GM12878 (cell line): ENCODE results near the gene CDKN2B-AS1. TPM values are rescaled to one million over a fixed set of nuclear protein-coding genes. Genes with fewer than 3 reads are reported as not detected.

Experiments
- ATAC-seq: fragments of 200-7000 bp; cut with Tn5 transposase; 3 replicates; pipeline ENCODE4 v1.9.1; 2020; ENCODE audit warnings: mild to moderate bottlenecking, moderate library complexity
- BruUV-seq: library from RNA; stranded (reverse); fragments of 400-500 nt; replicated peaks from 2 replicates; lab custom pipeline; 2021; lab: Mats Ljungman, UMichigan
- CTCF ChIA-PET: fragments of 300-600 bp; sonication (Branson Sonifier 250); formaldehyde crosslinking; extraction: SDS; loops from one replicate; lab custom pipeline; 2021; ENCODE audit warnings: inconsistent platforms; lab: Yijun Ruan, JAX
- POLR2A ChIA-PET: fragments of 350-600 bp; formaldehyde crosslinking; extraction: SDS; loops from one replicate; lab custom pipeline; 2021; ENCODE audit warnings: inconsistent platforms; lab: Charles Lee
- RAD21 ChIA-PET: fragments of 300-600 bp; sonication (Branson Sonifier 250); formaldehyde crosslinking; loops from one replicate; lab custom pipeline; 2023; ENCODE audit warnings: antibody characterized with exemption; ENCODE audit not compliant: unreplicated experiment; lab: Charles Lee
- SMC1A ChIA-PET: fragments of 300-600 bp; sonication (Branson Sonifier 250); formaldehyde crosslinking; loops from one replicate; lab custom pipeline; 2023; ENCODE audit not compliant: unreplicated experiment, uncharacterized antibody; lab: Charles Lee
- DNase-seq: peaks from one replicate; pipeline ENCODE4 v3.0.0-alpha.2; 2011; ENCODE audit warnings: low read depth, low spot score
- FAIRE-seq: peaks from 3 replicates; lab custom pipeline; 2011; peaks lifted over from hg19 to GRCh38; lab: Jason Lieb, UNC
- H2AFZ ChIP-seq: 2 replicates; pipeline ENCODE4 v1.6.0; 2011; ENCODE audit warnings: low read depth, low read length, control low read depth; ENCODE audit not compliant: control insufficient read depth
- H3K27ac ChIP-seq: 2 replicates; pipeline ENCODE4 v1.5.1; 2011; ENCODE audit warnings: control low read depth; ENCODE audit not compliant: control insufficient read depth, insufficient read depth
- H3K27me3 ChIP-seq, 2 experiments: replicated peaks in 1 of 2; 2 replicates each; pipeline versions ENCODE4 v1.6.0 to v1.6.1; 2011; ENCODE audit warnings: low read length in 1 of 2; ENCODE audit not compliant: control insufficient read depth in 2 of 2, insufficient read depth in 2 of 2
- H3K36me3 ChIP-seq, 2 experiments: 2 replicates each; pipeline ENCODE4 v1.5.1; 2011; ENCODE audit warnings: low read length in 1 of 2; ENCODE audit not compliant: control insufficient read depth in 2 of 2, insufficient read depth in 2 of 2
- H3K4me1 ChIP-seq: 2 replicates; pipeline ENCODE4 v1.6.1; 2011; ENCODE audit warnings: mild to moderate bottlenecking, low read length, moderate library complexity, mixed read lengths; ENCODE audit not compliant: control insufficient read depth, insufficient read depth
- H3K4me2 ChIP-seq: 2 replicates; pipeline ENCODE4 v1.6.0; 2011; ENCODE audit warnings: control low read depth; ENCODE audit not compliant: control insufficient read depth, insufficient read depth
- H3K4me3 ChIP-seq: fragments of 200-600 bp; sonication (generic); 2 replicates; pipeline ENCODE4 v1.5.1; 2016
- H3K79me2 ChIP-seq: 2 replicates; pipeline ENCODE4 v1.6.0; 2011; ENCODE audit warnings: low read length; ENCODE audit not compliant: control insufficient read depth, insufficient read depth
- H3K9ac ChIP-seq: 2 replicates; pipeline ENCODE4 v1.8.0; 2011; ENCODE audit warnings: low read length, control low read depth, mixed read lengths; ENCODE audit not compliant: control insufficient read depth, insufficient read depth
- H3K9me3 ChIP-seq: replicated peaks from 3 replicates; pipeline ENCODE4 v1.5.1; 2011; ENCODE audit warnings: mild to moderate bottlenecking, low read length; ENCODE audit not compliant: control insufficient read depth, insufficient read depth
- H4K20me1 ChIP-seq: 2 replicates; pipeline ENCODE4 v1.6.0; 2011; ENCODE audit not compliant: control insufficient read depth, insufficient read depth
- BCL11A ChIP-seq: IDR thresholded peaks from 2 replicates; pipeline ENCODE4 v1.6.1; 2011; ENCODE audit warnings: low read depth, low read length
- CHD1 ChIP-seq: IDR thresholded peaks from 2 replicates; pipeline ENCODE4 v1.6.1; 2012; ENCODE audit warnings: low read depth, low read length, improper control_type of control experiment
- CHD4 ChIP-seq: fragments of 200-600 bp; sonication (generic); IDR thresholded peaks from 2 replicates; pipeline ENCODE4 v1.6.1; 2016; ENCODE audit warnings: mild to moderate bottlenecking
- CREB1 ChIP-seq: IDR thresholded peaks from 2 replicates; pipeline ENCODE4 v1.6.1; 2012; ENCODE audit warnings: low read depth, mild to moderate bottlenecking, inconsistent platforms
- EED ChIP-seq: sonication (generic); IDR thresholded peaks from 2 replicates; pipeline ENCODE4 v1.6.1; 2016; ENCODE audit warnings: antibody characterized with exemption, low read depth
- ETV6 ChIP-seq, 2 experiments: fragments of 450-650 bp in 1 of 2; IDR thresholded peaks in 1 of 2; conservative IDR thresholded peaks in 1 of 2; 2 replicates each; pipeline ENCODE4 v1.6.1; 2014; ENCODE audit warnings: antibody characterized with exemption in 1 of 2, borderline replicate concordance in 1 of 2, low read depth in 1 of 2, mild to moderate bottlenecking in 1 of 2, moderate library complexity in 1 of 2
- MEF2A ChIP-seq: IDR thresholded peaks from 2 replicates; pipeline ENCODE4 v1.6.1; 2011; ENCODE audit warnings: low read depth, mild to moderate bottlenecking, low read length, moderate library complexity; ENCODE audit not compliant: insufficient read depth
- NFIC ChIP-seq: IDR thresholded peaks from 2 replicates; pipeline ENCODE4 v1.6.1; 2012; ENCODE audit warnings: low read depth, mild to moderate bottlenecking, inconsistent platforms, low read length, moderate library complexity
- NFYB ChIP-seq: IDR thresholded peaks from 2 replicates; pipeline ENCODE4 v1.6.1; 2011; ENCODE audit warnings: low read depth, mild to moderate bottlenecking, low read length, improper control_type of control experiment, moderate library complexity; ENCODE audit not compliant: insufficient read depth
- NR2C2 ChIP-seq: IDR thresholded peaks from 2 replicates; pipeline ENCODE4 v1.6.1; 2011; ENCODE audit warnings: borderline replicate concordance, low read depth; ENCODE audit not compliant: control insufficient read depth, insufficient read length
- PAX5 ChIP-seq: IDR thresholded peaks from 2 replicates; pipeline ENCODE4 v1.6.1; 2011; ENCODE audit warnings: low read depth, low read length, borderline replicate concordance
- POLR2AphosphoS2 ChIP-seq: IDR thresholded peaks from 2 replicates; pipeline ENCODE4 v1.6.1; 2011; ENCODE audit warnings: low read depth, mild to moderate bottlenecking, low read length, improper control_type of control experiment, moderate library complexity
- RELB ChIP-seq: fragments of 450-650 bp; IDR thresholded peaks from 2 replicates; pipeline ENCODE4 v1.6.1; 2017; ENCODE audit warnings: low read depth, mild to moderate bottlenecking, moderate library complexity
- SIX5 ChIP-seq: IDR thresholded peaks from 2 replicates; pipeline ENCODE4 v1.6.1; 2011; ENCODE audit warnings: mild to moderate bottlenecking, low read depth, low read length, moderate library complexity; ENCODE audit not compliant: severe bottlenecking
- TCF12 ChIP-seq: IDR thresholded peaks from 2 replicates; pipeline ENCODE4 v1.6.1; 2011; ENCODE audit warnings: low read depth, mild to moderate bottlenecking, low read length
- WGBS: methylation state at CpG from one replicate; pipeline ENCODE4 v1.1.6; 2016; ENCODE audit warnings: low lambda C conversion rate; ENCODE audit not compliant: insufficient replicate concordance, insufficient coverage; ENCODE audit errors: missing lambda C conversion rate; 5-methylcytosine and 5-hydroxymethylcytosine counted together
- in situ Hi-C: fragments of 300-500 bp; cut with MboI; formaldehyde crosslinking; loops from 9 replicates; pipeline ENCODE4 v1.14.3; 2018; ENCODE audit warnings: mixed read lengths
- intact Hi-C: fragments of 100-400 bp; cut with micrococcal nuclease; formaldehyde crosslinking; loops from one replicate; pipeline ENCODE4 v1.14.2; 2022; ENCODE audit not compliant: unreplicated experiment
- polyA plus RNA-seq, 11 experiments: library from polyadenylated mRNA; depleted of rRNA in 4 of 11; unstranded in 6 of 11; stranded (reverse) in 5 of 11; fragments of >200 nt; fragmentation: Nextera tagmentation in 4 of 11; fragmentation: Illumina TruSeq in 1 of 11; extraction: Ambion mirVana in 4 of 11; extraction: Trizol in 1 of 11; gene quantifications; 1 replicate in 1 of 11; 2 replicates in 10 of 11; pipeline versions ENCODE4 v1.2.1 to v1.2.3, GENCODE V29; 2011 to 2016; ENCODE audit warnings: inconsistent platforms in 2 of 11, missing spikeins in 2 of 11, low read depth in 1 of 11
- total RNA-seq, 4 experiments: library from RNA; depleted of rRNA in 3 of 4; stranded (reverse); fragments of >200 nt in 3 of 4; fragmentation: Illumina TruSeq in 1 of 4; extraction: Trizol in 1 of 4; gene quantifications; 2 replicates each; pipeline versions ENCODE4 v1.2.1 to v1.2.3, GENCODE V29; 2013 to 2021
- TF ChIP-seq, protein P1 (sequence below): fragments of 450-650 bp; formaldehyde crosslinking; IDR thresholded peaks from 2 replicates; pipeline ENCODE4 v1.4.0; 2022; ENCODE audit warnings: mild to moderate bottlenecking, moderate library complexity

Gene CDKN2B-AS1
- total and polyA plus RNA-seq, 10 of the 15 experiments (the other 5 are each of a cell fraction or from before 2014, with no cell fraction given): 0.22 to 2.2 (median 1.0) TPM; not detected in 1

DNA sequence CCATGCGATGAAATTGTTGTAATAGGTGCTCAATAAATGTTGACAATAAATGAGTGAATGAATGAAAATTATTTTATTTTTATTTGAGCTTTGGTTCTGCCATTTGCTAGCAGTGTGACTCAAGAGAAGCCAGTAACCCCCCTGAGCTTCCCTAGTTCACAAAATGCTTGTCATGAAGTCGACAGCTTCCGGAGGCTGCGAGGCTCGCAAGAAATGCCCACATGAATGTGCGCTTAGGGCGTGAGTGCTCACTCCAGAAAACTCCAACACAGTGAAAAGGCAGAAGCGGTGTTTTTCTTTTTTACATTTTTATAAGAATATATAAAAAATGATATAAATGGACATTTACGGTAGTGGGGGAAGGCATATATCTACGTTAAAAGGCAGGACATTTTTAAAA, 26.9 kb upstream of the CDKN2B-AS1 start:
- RAD21 ChIA-PET: no interaction called here
- H3K9me3 ChIP-seq: peaks cover 8% of the 10 kb centered on the region; the same call in 2 of the 3 replicates
- H4K20me1 ChIP-seq: no peaks in the 10 kb centered on the region
- FAIRE-seq (no peak), DNase-seq (no peak), ATAC-seq (no peak)
- peaks cover 8% of the 10 kb centered on the region for H3K4me1 ChIP-seq
- no peak overlapping the region for H3K4me3 ChIP-seq
- WGBS: 78% methylated on average over 10 of the region's 10 CpGs
- CTCF ChIA-PET: no interaction called here
- SMC1A ChIA-PET: interaction anchor here (1.5 kb wide), 1 partner anchor 19 kb away, joined by 3 read pairs; no protein-coding TSS in a partner anchor
- no peak overlapping the region for H2AFZ ChIP-seq
- intact Hi-C loops: no loop called here
- no peak overlapping the region for H3K9ac ChIP-seq
- no peaks in the 10 kb centered on the region for H3K36me3 ChIP-seq
- in situ Hi-C loops: loop anchor here (5.0 kb wide), 1 partner anchor 50 kb away; no protein-coding TSS in a partner anchor
- no TSS peak for BruUV-seq
- no peak overlapping the region for H3K4me2 ChIP-seq
- POLR2A ChIA-PET: no interaction called here
- no peak overlapping the region for H3K27ac ChIP-seq
- TF ChIP-seq NFYB: no peak
- TF ChIP-seq POLR2AphosphoS2: no peak
- no peak for TF ChIP-seq NFIC
- no peak for TF ChIP-seq BCL11A
- no peak for TF ChIP-seq PAX5
- no peak for TF ChIP-seq TCF12
- TF ChIP-seq, protein P1, sequence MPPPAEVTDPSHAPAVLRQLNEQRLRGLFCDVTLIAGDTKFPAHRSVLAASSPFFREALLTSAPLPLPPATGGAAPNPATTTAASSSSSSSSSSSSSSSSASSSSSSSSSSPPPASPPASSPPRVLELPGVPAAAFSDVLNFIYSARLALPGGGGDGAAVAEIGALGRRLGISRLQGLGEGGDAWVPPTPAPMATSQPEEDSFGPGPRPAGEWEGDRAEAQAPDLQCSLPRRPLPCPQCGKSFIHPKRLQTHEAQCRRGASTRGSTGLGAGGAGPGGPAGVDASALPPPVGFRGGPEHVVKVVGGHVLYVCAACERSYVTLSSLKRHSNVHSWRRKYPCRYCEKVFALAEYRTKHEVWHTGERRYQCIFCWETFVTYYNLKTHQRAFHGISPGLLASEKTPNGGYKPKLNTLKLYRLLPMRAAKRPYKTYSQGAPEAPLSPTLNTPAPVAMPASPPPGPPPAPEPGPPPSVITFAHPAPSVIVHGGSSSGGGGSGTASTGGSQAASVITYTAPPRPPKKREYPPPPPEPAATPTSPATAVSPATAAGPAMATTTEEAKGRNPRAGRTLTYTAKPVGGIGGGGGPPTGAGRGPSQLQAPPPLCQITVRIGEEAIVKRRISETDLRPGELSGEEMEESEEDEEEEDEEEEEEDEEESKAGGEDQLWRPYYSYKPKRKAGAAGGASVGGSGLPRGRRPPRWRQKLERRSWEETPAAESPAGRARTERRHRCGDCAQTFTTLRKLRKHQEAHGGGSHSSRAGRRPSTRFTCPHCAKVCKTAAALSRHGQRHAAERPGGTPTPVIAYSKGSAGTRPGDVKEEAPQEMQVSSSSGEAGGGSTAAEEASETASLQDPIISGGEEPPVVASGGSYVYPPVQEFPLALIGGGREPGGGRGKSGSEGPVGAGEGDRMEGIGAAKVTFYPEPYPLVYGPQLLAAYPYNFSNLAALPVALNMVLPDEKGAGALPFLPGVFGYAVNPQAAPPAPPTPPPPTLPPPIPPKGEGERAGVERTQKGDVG (CRISPR knock-in tag): no peak
- TF ChIP-seq SIX5: no peak
- no peak for TF ChIP-seq NR2C2
- TF ChIP-seq CHD1: no peak
- TF ChIP-seq CHD4: no peak
- TF ChIP-seq ETV6 (conservative IDR thresholded peaks at IDR 0.05 in 1 of 2, IDR thresholded peaks at IDR 0.05 in 1 of 2; ENCODE audit: borderline replicate concordance in 1 of 2, low read depth in 1 of 2): no peak
- no peak for TF ChIP-seq CREB1
- no peak for TF ChIP-seq EED
- TF ChIP-seq MEF2A: no peak
- TF ChIP-seq RELB: no peak
- H3K79me2 ChIP-seq: no peaks in the 10 kb centered on the region
- H3K27me3 ChIP-seq: peaks cover 0 to 11% of the 10 kb centered on the region in 2 experiments; a peak in 2 of 4 replicates
